Measurements from ENCODE around the gene RBFOX2. TPM values are rescaled to one million over a fixed set of nuclear protein-coding genes. Genes with fewer than 3 reads are reported as not detected.

The RBFOX2 gene
- polyA plus RNA-seq, 1 of the 3 experiments (the other 2 are of a cell fraction): 115 TPM

DNA sequence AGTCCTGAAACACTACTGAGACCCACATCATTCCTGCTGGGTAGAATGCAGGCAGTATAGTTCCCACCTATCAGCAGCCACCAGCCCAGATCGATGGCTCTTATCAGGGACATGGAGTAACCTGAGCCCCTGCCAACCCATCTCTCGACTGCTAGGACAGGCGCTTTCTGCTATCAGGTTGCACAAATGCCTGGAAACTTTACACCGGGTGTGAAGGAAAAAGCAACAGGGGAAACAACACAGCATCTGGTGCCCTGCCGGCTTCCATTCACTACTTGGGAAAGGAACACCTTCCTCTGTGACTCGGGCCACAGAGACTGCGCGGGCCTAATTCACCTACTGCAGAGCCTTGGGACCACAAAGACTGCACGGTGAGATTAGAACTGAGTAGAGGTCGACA, 18.5 kb downstream of the RBFOX2 start (continued):
- TF ChIP-seq, protein P1, sequence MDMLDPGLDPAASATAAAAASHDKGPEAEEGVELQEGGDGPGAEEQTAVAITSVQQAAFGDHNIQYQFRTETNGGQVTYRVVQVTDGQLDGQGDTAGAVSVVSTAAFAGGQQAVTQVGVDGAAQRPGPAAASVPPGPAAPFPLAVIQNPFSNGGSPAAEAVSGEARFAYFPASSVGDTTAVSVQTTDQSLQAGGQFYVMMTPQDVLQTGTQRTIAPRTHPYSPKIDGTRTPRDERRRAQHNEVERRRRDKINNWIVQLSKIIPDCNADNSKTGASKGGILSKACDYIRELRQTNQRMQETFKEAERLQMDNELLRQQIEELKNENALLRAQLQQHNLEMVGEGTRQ (IDR thresholded peaks at IDR 0.05; ENCODE audit: borderline replicate concordance, low read depth, low read length): no peak
- TF ChIP-seq RXRA (IDR thresholded peaks at IDR 0.05; ENCODE audit: borderline replicate concordance, low read depth): no peak
- TF ChIP-seq, protein P2, sequence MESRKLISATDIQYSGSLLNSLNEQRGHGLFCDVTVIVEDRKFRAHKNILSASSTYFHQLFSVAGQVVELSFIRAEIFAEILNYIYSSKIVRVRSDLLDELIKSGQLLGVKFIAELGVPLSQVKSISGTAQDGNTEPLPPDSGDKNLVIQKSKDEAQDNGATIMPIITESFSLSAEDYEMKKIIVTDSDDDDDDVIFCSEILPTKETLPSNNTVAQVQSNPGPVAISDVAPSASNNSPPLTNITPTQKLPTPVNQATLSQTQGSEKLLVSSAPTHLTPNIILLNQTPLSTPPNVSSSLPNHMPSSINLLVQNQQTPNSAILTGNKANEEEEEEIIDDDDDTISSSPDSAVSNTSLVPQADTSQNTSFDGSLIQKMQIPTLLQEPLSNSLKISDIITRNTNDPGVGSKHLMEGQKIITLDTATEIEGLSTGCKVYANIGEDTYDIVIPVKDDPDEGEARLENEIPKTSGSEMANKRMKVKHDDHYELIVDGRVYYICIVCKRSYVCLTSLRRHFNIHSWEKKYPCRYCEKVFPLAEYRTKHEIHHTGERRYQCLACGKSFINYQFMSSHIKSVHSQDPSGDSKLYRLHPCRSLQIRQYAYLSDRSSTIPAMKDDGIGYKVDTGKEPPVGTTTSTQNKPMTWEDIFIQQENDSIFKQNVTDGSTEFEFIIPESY (IDR thresholded peaks at IDR 0.05; ENCODE audit: borderline replicate concordance, low read depth): no peak
- no peak; the same call in 1 of the 2 replicates for TF ChIP-seq RAD21 (IDR thresholded peaks at IDR 0.05; ENCODE audit: low read length)

DNA sequence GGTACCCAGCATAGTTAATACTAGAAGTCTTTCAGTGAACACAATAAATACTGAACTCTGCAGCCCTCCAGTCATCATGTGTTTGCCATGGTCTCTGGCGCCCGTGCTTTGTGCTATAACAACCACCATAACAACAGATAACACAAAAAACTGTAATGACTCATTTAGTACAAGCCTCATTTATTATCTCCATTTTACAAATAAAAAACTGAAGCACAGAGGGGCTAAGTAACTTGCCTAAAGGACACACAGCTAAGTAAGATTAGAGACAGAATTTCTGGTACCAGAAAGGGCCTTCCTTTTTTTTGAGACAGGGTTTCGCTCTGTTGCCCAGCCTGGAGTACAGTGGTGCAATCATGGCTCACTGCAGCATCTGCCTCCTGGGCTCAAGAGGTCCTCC, 19.5 kb downstream of the RBFOX2 start:
- Histone ChIP-seq H3K4me1 (ENCODE audit: control insufficient read depth in 1 of 2, insufficient read depth in 2 of 2, low read depth in 1 of 2, low read length in 1 of 2) (peaks cover 40 to 41% of the 10 kb centered on the region in 2 experiments), H4K20me1 (ENCODE audit: insufficient read depth) (peaks cover 56% of the 10 kb centered on the region), H3K9me3 (no peaks in the 10 kb centered on the region), H3F3A (replicated peaks; ENCODE audit: insufficient read depth) (peaks cover 5% of the 10 kb centered on the region), H2AFZ (ENCODE audit: low read depth) (no peak overlapping the region), H3K4me2 (peak overlapping the region; percentile 47; the same call in 1 of the 2 replicates), H3K79me2 (ENCODE audit: insufficient read depth) (peaks cover 100% of the 10 kb centered on the region), H3K27ac (ENCODE audit: low read depth in 2 of 2, low read length in 1 of 2) (peak overlapping the region; percentile 72 to 96), H3K27me3 (ENCODE audit: insufficient read depth) (no peaks in the 10 kb centered on the region), H3K36me3 (replicated peaks in 1 of 2; ENCODE audit: control insufficient read depth in 1 of 2, insufficient read depth in 2 of 2, low read length in 1 of 2) (no peaks in the 10 kb centered on the region), H3K4me3 (ENCODE audit: low read depth in 2 of 2, low read length in 1 of 2) (no peak overlapping the region), H3K9me2 (no peaks in the 10 kb centered on the region), H3K9ac (no peak overlapping the region)
- CTCF ChIA-PET: interaction anchor here (0.7 to 1.6 kb wide), 4 partner anchors 13 to 499 kb away, joined by 3 to 5 read pairs (median 4); no protein-coding TSS in a partner anchor
- TF ChIP-seq, protein P3, sequence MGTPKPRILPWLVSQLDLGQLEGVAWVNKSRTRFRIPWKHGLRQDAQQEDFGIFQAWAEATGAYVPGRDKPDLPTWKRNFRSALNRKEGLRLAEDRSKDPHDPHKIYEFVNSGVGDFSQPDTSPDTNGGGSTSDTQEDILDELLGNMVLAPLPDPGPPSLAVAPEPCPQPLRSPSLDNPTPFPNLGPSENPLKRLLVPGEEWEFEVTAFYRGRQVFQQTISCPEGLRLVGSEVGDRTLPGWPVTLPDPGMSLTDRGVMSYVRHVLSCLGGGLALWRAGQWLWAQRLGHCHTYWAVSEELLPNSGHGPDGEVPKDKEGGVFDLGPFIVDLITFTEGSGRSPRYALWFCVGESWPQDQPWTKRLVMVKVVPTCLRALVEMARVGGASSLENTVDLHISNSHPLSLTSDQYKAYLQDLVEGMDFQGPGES (IDR thresholded peaks at IDR 0.05; ENCODE audit: low read depth, low read length): no peak
- TF ChIP-seq EZH2phosphoT487 (IDR thresholded peaks at IDR 0.05; ENCODE audit: borderline replicate concordance, low read depth) (no peak), YY1 (IDR thresholded peaks at IDR 0.05; ENCODE audit: low read depth) (no peak), RCOR1 (IDR thresholded peaks at IDR 0.05; ENCODE audit: low read length) (peak; percentile 32; the same call in 1 of the 2 replicates), TAF1 (IDR thresholded peaks at IDR 0.05; ENCODE audit: borderline replicate concordance, low read depth, low read length) (no peak), RAD21 (IDR thresholded peaks at IDR 0.05; ENCODE audit: low read length) (no peak), FOSL2 (IDR thresholded peaks at IDR 0.05; ENCODE audit: borderline replicate concordance, low read depth) (peak; percentile 12; the same call in 1 of the 2 replicates)
- TF ChIP-seq, protein P4, sequence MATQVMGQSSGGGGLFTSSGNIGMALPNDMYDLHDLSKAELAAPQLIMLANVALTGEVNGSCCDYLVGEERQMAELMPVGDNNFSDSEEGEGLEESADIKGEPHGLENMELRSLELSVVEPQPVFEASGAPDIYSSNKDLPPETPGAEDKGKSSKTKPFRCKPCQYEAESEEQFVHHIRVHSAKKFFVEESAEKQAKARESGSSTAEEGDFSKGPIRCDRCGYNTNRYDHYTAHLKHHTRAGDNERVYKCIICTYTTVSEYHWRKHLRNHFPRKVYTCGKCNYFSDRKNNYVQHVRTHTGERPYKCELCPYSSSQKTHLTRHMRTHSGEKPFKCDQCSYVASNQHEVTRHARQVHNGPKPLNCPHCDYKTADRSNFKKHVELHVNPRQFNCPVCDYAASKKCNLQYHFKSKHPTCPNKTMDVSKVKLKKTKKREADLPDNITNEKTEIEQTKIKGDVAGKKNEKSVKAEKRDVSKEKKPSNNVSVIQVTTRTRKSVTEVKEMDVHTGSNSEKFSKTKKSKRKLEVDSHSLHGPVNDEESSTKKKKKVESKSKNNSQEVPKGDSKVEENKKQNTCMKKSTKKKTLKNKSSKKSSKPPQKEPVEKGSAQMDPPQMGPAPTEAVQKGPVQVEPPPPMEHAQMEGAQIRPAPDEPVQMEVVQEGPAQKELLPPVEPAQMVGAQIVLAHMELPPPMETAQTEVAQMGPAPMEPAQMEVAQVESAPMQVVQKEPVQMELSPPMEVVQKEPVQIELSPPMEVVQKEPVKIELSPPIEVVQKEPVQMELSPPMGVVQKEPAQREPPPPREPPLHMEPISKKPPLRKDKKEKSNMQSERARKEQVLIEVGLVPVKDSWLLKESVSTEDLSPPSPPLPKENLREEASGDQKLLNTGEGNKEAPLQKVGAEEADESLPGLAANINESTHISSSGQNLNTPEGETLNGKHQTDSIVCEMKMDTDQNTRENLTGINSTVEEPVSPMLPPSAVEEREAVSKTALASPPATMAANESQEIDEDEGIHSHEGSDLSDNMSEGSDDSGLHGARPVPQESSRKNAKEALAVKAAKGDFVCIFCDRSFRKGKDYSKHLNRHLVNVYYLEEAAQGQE (IDR thresholded peaks at IDR 0.05; ENCODE audit: low read depth, low read length): no peak
- DNase-seq: no peak
- 47% methylated on average over 3 of the region's 3 CpGs for WGBS (ENCODE audit: low lambda C conversion rate)
- POLR2A ChIA-PET: no interaction called here
